8988T (cell line): ENCODE data around the gene NF2.
"Not testable (repeated sequence)": the region's sequence is repeated elsewhere in the genome, so short reads cannot be mapped to it uniquely, and the experiment has no call there.

Source experiments
- DNase-seq: peaks from one replicate; pipeline ENCODE4 v3.0.0; 2011

NF2 gene

DNA sequence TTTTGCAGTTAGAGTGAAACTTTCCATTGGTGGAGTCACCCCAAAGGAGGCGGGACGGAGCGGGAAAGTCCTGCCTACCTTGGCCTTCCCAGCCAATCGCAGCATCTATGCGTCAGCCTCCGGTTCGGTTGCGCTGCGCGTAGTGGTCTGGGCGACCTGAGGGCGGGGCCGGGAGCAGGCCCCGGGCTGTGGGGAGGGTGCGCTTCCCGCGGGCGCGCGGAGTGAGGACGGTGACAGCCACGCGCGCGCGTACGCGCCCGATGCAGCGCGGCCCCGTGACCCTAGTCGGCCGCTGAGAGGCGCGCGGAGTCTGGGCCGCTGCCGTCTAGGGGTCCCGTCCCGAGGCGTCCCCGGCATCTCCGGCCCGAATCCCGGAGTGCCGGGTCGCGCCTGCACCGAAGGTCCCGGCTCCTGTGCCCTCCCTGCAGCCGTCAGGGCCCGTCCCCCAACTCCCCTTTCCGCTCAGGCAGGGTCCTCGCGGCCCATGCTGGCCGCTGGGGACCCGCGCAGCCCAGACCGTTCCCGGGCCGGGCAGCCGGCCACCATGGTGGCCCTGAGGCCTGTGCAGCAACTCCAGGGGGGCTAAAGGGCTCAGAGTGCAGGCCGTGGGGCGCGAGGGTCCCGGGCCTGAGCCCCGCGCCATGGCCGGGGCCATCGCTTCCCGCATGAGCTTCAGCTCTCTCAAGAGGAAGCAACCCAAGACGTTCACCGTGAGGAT, at the start of gene NF2:
Gene NF2 (plus strand): TSS at position 276 of the 718 bp plus-strand sequence. CDS start 366 bp downstream, at position 642.
- peak; percentile 75 for DNase-seq

DNA sequence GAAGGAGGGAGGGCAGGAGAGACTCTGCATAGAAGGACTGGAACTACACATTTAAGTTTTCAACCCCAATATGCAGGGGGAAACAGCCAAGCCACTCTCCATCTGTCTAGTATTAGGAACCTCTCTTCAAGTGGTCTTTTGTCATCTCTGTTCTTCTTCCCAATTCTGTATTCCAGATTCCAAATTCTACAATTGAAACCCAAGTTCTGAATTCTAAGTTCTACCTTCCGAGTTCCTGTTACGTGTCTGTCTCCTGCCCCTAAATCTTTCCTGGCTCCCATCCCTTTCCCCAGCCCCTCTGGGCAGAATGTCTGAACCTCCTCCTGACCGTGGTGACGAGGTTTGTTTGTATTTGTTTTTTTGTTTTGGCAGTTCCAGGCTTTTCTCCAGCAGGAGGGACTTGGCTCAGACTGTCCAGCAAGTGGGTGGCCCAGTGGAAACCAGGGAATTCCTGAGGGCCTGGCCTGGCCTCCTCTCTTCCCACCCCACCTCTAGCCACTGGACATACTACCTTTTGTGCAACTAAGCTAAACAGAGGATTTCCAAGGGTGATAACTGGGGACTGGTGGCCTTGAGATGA, 48.3 kb upstream of the NF2 start:
- no peak for DNase-seq

DNA sequence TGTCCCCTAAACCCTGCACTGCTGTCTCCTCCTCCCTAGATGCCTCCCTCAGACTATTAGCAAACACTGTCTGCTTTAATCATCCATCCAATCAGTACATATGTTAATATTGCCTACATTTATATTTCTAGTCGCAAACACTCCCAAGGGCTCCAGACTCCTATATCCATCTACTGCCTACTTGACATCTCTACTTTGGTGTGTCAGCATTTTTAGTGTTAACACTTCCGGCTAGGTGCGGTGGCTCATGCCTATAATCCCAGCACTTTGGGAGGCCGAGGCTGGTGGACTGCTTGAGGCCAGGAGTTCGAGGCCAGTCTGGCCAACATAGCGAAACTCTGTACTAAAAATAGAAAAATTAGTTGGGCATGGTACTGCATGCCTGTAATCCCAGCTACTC, 44.4 kb upstream of the NF2 start:
- no peak for DNase-seq

DNA sequence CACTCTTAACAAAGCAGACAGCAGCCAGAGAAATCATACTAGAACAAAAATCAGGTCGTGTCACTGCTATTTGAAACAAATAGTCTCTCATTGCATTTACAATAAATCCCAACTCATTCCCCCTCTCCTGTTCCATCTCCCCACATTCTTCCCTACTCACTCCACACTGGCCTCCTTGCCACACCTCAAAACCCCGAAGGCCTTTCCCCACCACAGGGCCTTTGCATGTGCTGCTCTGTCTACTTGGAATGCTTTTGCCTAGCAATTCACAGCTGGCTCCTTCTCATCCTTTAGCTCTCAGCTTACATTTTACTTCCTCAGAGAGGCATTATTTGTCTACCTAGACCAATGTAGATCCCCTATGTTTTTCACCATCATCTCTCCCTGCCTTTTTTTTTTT, 43.6 kb upstream of the NF2 start:
- DNase-seq: no peak

DNA sequence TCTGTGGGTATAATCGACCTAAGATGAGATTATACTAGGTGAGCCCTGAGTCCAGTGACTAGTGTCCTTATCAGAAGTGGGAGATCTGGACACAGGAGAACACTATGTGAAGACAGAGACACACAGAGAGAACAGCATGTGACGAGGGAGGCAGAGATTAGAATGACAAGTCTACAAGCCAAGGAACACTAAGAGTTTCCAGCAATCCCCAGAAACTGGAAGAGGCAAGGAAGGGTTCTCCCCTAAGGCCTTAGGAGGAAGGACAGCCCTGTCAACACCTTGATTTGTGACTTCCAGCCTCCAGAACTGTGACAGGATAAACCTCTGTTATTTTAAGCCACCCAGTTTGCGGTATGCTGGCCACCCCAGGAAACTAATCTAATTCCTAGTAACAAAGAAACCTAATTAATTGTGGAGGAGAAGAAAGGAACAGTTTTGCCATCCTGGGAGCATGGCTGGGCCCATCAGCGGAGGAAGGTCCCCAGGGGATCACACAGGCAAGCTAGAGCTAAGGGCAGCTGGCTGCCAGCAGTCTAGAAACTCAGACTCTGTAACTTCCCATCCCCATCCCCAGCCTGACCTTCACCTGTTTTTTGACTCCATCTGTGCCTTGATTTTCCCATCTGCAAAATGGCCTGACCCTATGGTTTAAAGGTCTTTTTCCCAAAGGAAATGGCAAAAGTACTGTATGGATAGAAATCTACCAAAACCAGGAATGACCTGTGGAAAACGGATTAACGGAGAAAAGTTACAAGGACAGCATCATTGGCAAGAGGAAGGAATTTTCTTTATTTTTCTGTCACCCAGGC, 39.6 kb upstream of the NF2 start:
- no peak for DNase-seq

DNA sequence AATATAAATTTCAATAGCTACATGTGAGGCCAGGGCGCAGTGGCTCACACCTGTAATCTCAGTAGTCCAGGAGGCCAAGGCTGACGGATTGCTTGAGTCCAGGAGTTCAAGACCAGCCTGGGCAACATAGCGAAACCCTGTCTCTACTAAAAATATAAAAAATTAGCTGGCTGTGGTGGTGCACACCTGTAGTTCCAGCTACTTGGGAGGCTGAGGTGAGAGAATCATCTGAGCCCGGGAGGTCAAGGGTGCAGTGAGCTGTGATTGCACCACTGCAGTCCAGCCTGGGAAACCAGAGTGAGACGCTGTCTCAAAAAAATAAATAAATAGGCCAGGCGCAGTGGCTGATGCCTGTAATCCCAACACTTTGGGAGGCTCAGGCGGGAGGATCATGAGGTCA, 36.9 kb upstream of the NF2 start:
- not testable (repeated sequence) for DNase-seq

DNA sequence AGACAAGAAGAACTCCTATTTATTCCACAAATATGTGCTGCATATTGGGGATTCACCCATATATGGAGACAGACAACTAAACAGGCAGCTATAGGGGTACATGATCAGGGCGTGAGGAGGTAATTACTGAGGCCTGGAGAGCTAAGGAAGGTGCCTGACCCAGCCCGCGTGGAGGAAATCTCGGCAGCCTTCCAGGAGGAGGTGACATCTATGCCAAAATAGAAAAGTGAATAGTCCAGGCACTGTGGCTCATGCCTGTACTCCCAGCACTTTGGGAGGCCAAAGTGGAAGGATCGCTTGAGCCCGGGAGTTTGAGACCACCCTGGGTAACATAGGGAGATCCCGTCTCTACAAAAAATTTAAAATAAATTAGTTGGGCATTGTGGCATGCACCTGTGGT, 36.1 kb upstream of the NF2 start:
- DNase-seq: no peak

DNA sequence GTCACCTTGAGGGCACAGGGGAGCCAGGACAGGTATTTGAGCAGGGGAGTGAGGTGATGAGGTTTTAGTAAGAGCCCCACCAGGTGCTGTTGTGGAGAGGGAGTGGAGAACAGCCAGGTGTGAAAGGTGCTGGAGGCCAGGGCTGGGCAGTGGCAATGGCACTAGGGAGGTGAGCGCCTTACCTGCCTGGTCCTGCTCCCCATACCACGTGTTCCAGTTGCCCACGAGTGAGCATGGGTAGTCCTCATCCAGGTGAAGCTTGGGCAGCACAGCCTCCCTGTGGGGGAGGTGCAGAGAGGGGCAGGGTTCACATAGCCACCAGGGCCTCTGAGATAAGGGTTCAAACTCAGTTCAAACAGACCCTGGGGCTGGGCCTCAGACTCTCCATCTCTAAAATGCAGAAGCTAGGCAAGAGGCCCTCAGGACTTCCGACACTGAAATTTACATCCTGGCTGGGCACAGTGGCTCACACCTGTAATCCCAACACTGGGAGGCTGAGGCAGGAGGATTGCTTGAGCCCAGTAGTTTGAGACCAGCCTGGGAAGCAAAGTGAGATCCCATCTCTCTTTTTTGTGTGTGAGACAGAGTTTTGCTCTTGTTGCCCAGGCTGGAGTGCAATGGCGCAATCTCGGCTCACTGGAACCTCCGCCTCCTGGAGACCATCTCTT, 34.3 kb upstream of the NF2 start:
- DNase-seq: no peak

DNA sequence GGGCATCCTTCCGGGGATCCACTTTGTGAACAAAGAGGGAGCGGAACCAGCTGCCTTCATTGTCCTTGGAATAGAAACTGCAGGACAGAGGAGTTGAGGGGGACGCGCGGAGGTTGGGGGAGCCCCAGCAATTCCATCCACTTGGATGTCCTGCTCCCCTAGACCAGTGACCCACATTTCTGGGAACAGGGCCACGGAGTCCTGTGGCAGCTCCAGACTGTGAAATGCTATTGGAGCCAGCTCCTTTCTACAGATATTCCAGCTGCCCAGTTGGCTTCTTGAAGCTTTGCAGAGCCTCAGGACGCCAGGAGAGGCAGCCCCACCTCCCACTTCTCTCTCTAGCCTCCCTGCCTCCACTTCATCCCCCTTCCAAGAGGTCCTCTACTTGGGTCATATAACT, 33.0 kb upstream of the NF2 start:
- DNase-seq: no peak

DNA sequence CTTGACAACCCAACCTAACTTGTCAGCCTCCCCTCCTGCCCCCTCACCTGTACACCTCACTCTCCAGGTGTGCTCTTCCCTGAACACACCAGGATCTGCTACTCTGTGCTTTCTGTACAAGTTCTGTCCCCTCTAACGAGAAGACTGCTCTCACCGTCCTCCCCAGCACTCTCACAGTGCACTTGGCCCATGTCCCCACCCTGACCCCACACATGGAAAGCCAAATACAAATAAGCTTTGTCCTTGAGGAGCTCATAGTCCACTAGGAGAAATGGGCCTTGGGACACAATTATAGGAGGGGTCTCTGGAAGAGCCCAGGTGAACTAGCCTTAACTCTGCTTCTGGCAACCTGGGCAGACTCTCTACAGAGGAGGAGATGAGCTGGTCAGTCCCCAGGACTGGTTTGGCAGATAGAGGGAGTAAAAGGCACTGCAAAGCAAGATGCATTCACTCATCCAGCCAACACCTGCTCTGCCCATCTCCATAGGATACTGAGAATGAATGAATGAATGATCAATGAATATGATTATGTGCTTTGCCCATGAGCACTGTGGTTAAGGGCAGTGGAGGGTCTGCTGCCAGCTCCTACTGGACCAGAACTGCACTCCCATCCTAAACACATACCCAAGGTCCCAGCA, 32.4 kb upstream of the NF2 start:
- DNase-seq: no peak

DNA sequence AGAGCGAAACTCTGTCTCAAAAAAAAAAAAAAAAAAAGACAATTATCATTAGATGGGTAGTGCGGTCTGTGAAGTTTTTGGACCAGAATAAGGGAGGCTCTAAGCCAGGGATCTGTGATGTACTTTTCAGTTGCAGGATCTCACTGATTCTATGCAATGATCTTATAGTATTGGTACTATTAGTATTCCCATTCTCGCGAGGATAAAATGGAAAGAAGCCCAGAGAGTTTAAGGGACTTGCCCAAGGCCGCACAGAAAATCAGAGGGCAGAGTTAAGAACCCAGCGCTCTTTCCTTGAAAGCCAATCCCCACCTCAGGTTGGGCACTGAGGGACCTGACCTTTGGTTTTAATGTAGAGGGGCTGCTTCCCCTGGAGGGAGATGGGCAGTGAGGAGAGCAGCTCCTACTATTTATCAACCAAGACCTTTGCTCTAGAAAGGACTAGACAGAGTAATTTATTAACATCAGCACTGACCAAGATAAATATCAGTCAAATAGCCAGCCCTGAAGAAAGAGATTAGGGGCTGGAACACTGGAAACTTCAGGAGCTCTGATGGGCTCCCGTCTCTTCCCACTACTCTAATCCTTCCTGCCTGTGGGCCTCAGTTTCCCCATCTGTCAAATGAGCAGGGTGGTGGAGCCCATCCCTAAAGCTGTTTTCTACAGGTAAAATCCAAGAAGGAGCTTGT, 28.5 kb upstream of the NF2 start:
- no peak for DNase-seq

DNA sequence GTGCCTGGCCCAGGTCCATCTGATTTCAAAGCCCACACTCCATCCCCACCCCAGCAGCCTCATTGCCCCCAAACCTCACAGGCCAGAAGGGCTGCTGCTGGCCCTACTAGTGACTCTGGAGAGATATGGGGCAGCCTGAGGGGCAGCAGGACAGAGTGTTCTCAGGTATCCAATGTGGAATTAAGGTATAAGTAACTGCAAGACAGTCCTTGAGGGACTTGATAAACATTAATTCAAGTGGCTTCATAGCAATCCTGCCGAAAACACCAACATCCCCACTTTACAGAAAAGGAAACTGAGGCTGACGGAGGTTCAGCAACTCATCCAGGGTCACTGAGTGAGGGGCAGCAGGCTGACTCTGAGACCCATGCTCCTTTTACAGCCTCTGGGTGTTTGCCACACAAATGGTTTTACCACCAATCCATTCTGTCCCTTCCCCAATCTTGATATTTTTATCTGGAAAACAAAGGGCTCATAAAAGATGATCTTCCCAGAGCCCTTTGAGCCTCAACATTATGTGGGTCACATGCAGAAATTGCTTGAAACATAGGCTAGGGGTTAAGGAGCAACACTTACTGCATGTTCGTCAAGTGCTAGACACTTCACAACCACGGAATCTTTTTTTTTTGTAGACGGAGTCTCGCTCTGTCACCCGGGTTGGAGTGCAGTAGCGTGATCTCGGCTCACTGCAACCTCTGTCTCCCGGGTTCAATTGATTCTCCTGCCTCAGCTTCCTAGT, 24.8 kb upstream of the NF2 start:
- DNase-seq: no peak

DNA sequence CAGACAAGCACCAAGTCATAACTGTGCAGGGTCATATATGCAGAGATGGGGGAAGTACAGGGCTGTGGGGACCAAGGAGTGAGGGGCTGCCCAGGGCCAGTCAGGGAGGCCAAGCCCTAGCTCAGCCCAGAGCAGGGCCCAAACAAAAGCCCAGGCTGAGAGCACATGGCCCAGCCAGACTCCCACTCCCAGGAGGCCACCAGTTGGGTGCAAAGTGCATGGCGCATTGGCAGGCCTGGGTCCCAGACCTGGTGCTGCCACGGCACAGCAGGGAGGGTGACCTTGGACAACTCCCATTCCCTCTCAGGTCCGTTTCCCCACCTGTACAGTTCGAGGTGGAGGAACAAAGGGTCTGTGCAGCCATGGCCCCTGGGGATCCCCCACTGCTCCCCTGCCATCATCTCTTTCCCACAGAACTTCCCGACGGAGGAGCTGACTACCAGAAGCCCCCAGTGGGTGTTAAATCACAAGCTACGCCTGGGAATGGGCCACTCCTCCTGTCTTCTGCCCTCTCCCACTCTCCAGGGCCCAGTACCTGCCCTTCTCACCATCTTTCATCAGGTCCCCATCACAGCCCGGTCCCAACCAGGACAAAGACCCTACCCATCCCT, 23.1 kb upstream of the NF2 start:
- no peak for DNase-seq

DNA sequence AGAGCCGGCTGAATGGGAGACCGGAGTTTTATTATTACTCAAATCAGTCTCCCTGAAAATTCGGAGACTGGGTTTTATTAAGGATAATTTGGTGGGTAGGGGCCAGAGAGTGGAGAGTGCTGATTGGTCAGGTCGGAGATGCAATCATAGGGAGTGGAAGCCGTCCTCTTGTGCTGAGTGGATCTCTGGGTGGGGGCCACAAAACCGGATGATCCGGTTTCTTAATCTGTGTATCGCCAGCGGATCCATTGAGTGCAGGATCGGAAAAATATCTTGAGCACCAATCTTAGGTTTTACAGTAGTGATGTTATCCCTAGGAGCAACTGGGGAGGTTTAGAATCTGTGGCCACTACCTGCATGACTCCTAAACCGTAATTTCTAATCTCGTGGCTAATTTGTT, 21.6 kb upstream of the NF2 start:
- no peak for DNase-seq

DNA sequence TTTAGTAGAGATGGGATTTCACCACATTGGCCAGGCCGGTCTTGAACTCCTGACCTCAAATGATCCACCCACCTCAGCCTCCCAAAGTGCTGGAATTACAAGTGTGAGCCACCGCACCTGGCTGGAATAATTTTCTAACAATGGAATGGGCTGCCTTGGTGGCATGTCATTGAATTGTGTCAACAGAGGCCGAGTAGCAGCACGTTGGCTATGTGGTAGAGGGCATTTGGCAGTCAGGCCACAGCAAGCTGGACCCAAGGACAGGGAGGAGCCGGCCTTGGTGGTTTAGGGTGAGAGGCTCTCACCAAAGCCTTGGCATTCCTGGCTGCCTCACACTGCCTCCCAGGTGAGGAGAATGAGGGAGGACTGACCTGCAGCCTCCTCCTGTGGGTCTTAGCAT, 18.5 kb upstream of the NF2 start:
- no peak for DNase-seq

DNA sequence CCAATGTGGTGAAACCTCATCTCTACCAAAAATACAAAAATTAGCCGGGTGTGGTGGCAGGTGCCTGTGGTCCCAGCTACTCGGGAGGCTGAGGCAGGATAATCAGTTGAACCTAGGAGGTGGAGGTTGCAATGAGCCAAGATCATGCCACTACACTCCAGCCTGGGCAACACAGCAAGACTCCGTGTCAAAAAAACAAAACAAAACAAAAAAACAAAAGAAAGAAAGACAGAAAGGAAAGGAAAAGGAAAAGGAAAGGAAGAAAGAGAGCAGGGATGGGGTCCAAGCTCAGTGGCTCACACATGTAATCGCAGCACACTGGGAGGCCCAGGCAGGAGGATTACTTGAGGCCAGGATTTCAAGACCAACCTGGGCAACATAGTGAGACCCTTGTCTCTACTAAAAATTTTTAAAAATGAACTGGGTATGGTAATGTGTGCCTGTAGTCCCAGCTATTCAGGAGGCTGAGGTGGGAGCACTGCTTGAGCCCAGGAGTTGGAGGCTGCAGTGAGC, 17.2 kb upstream of the NF2 start:
- DNase-seq: not testable (repeated sequence)

DNA sequence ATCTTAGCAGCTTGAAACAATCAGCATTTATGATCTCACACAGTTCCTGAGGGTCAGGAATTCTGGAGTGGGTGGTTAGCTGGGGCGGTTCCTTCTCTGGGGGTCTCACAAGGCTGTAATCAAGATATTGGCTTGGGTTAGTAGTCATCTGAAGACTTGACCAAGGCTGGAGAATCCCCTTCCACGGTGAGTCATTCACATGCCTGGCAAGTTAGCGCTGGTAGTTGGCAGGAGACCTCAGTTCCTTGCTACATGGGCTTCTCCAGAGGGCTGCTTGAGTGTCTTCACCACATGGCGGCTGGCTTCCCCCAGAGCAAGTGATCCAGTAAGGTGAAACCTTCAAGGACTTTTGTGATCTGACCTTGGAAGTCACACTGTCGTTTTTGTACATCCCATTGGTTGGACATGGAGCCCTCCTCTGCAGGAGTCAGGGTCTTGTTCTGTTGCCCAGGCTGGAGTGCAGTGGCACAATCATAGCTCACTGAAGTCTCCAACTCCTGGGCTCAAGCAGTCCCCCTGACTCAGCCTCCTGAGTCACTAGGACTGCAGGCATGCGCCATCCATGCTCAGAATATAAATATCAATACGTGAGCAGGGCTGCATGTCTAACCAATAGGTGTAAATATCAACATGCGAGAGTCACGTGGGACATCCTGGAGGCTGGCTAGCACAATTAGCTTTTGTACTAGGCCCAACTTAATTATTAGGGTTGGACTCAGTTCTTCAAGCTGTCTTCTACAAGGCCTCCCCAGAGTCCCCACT, 15.3 kb upstream of the NF2 start:
- DNase-seq: no peak

DNA sequence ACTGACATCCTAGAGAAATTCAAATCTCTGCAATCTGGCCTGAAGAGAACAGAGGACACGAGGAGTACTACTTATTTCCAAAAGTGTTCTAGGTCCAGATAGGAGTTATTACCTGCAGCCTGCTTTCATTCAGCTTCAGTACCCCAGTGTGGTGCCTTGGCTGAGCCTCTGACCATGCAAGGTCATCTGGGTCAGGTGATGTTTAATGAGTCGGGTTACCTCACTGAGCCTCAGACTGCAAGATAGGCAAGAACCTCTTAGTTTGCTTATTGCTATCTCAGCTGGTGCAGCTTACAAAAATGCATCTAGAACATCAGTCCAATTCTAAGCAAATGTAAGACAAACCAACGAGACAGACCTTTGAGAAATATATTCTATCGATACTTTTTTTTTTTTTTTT, 9.5 kb upstream of the NF2 start:
- no peak for DNase-seq

DNA sequence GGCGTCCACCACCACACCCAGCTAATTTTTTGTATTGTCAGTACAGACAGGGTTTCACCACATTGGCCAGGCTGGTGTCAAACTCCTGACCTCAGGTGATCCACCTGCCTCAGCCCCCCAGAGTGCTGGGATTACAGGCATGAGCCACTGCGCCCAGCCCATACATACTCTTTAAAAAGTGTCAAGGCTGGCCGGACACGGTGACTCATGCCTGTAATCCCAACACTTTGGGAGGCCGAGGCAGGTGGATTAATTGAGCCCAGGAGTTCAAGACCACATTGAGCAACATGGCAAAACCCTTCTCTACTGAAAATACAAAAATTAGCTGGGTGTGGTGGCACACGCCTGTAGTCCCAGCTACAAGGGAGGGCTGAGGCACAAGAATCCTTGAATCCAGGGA, 9.0 kb upstream of the NF2 start:
- DNase-seq: not testable (repeated sequence)

DNA sequence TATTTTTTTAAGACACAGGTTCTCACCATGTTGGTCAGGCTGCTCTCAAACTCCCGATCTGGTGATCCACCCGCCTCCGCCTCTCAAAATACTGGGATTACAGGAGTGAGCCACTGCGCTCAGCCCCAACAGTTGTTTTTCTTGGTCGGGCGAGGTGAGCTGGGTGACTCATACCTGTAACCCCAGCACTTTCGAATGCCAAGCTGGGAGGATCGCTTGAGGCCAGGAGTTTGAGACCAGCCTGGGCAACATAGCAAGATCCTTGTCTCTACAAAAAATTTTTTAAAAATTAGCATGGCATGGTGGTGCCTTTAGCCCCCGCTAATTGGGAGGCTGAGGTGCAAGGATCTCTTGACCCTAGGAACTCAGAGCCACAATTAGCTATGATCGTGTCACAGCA, 7.0 kb upstream of the NF2 start:
- DNase-seq: no peak
